NCI-H2196 (cell line): ENCODE data around the gene CNN2.
"Not testable (repeated sequence)": the region's sequence is repeated elsewhere in the genome, so short reads cannot be mapped to it uniquely, and the experiment has no call there.

Experiments used
- DNase-seq: peaks from one replicate; lab custom pipeline; 2025; ENCODE audit not compliant: unreplicated experiment; lab: John Stamatoyannopoulos, UW

Gene CNN2

DNA sequence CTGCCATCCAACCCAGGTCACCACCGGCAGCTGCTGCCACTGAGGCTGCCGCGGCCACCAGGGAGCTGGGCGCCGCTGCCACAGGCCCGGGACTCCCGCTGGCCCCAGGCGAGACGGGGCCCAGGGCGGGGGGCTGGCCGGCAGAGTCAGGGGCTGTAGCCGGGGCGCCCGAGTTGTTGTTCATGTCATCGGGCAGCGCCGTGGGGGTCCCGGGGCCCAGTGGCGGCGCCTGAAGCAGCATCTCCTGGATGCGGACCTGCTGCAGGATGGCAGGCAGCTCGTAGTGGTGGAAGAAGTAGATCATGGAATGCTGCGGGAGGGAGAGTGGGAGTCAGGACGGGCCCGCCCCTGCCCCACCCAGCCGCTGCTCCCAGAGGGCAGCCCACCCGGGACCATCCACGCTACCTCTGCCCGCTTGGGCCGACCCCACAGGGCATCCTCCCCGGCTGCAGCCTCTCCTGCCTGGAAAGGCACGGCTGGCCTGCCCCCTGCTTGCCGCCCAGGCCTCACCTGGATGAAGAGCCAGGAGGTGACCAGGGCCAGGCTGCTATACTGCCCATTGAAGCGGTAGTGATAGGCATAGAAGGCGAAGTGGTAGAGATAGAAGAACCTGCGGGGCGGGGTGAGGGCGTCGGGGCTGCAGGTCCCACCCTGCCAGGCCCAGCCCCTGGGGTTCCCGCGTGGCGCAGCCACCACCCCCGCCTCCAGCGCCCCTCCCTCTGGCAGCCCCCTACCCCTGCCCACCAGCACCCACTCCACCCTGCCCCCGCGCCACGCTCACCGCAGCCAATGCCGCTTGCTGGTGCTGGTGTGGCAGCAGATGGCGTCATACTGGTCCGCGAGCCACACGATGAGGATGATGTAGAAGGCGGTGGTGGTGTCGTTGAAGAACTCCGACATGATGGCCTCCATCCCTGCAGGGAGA, 15.6 kb upstream of the CNN2 start:
- no peak for DNase-seq

- DNase-seq = no peak
These were observed 14.5 kb upstream of the CNN2 start for GRCh38 chr19:1011831-1012333.

DNA sequence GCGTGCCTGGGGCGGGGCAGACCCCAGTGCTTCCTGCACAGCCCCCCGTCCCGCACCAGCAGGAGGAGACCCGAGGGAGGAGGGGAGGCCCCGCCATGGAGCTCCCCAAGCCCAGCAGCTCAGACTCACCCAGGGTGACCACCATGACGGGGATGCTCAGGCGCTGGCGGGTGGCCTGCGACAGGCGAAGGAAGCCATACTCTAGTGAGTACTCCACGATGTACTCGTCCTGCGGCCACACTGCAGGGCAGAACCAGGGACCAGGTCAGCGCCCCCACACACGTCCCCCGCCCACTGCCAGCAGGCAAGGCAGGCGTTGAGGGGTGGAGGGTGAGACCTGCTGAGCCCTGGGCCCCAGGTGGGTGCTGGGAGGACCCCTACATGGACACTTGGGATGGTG, 14.1 kb upstream of the CNN2 start:
- DNase-seq = no peak

DNA sequence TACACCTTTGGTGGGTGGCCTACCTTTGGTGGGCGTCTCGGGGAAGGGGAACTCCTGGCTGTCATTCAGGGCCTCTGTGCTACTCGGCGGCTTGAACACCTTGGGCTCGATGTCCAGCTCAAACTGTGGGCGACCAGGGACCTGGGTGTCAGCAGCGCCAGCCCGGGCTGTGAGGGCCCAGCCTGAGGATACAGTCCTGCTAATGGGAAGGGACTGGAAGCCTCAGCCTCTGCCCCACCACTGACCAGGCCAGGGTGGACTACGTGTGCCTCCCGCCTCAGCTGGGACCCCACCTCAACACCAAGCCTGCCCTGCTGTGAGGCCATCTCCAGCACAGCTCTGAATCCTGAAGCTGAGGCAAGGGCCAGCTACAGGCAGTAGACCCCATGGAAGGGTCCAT, 13.2 kb upstream of the CNN2 start:
- DNase-seq = no peak

- DNase-seq = no peak
These were observed 12.0 kb upstream of the CNN2 start for GRCh38 chr19:1014161-1015060.

DNA sequence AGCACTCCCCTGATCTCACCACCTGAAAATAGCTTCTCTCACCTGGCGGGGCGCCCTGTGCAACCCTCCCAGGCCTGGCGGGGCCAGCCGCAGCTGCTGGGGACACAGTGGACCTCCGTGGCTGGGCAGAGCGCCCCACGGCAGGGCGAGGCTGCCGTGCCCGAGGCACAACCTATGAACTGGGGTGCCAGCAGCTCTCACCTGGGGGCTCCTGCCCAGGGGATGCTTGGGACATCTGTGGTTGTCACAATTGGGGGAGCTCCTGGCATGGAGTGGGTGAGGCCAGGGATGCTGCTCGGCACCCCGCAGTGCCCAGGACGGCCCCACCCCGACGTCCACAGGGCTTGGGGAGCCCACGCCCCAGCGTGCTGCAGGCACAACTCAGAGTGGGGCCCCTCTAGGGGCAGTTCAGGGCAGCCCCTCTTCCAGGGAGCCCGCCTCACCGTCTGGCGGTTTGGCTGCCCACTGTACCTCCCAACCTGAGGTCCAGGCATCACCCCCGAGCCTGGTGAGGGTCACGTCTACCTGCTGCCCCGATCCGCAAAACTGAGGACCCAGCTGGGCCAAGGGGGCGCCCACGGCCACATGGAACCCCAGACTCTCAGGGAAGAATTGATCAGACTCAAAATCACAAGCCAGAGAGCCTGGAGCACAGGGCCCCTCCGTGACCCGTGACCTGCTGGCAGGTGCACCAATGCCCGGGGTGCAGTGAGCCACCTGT, 11.2 kb upstream of the CNN2 start:
- DNase-seq = no peak

- no peak for DNase-seq
These were observed 10.4 kb upstream of the CNN2 start for GRCh38 chr19:1015782-1016646.

GRCh38 chr19:1016647-1017114, 9.7 kb upstream of the CNN2 start:
- no peak for DNase-seq

- no peak for DNase-seq
These were observed 9.1 kb upstream of the CNN2 start for GRCh38 chr19:1017115-1017905.

- DNase-seq = no peak
These were observed 8.5 kb upstream of the CNN2 start for GRCh38 chr19:1017906-1018305.

DNA sequence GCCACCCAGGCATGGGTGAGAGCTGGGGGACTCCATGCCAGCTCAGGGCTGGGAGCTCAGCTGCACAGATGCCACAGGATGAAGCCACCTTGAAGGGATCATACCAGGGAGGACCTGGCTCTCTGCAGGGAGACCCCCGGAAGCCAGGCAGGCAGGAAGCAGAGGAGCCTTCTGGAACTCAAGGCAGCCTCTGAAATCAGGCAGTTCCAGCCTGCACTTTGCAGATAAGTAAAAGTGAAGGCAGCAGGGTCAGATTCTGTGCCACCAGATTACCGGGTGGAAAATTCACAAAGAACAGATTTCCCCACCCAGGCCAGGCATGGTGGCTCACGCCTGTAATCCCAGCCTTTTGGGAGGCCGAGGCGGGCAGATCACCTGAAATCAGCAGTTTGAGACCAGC, 8.0 kb upstream of the CNN2 start:
- DNase-seq = no peak

DNA sequence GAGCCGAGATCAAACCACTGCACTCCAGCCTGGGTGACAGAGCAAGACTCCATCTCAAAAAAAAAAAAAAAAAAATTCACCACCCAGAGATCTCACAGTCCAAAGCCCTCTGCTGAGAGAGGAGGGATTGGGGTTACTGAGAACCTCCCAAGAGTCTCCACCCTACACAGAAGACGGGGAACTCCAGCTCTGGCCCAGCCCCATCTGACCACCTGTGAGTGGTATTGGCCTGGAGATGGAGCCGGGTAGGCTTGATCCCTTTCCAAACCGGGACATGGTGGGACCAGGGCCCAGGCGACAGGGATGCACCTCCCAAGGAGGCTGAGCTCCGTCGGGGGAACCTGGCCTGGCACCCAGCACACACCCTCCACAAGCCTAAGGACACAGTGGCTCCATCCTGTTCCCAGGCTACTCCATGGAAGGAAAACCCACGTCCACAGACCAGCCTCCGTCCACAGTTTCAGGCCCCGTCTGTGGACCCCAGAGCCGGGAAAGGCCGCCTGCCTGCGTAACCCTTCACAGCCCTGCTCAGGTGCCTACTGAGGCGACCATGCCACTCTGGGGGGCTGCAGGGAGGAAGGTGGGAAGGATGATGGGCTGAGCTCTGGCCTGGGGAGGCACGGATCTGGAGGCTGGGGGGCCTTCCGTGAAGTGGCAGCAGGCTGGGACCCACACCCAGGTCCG, 7.3 kb upstream of the CNN2 start:
- no peak for DNase-seq

DNA sequence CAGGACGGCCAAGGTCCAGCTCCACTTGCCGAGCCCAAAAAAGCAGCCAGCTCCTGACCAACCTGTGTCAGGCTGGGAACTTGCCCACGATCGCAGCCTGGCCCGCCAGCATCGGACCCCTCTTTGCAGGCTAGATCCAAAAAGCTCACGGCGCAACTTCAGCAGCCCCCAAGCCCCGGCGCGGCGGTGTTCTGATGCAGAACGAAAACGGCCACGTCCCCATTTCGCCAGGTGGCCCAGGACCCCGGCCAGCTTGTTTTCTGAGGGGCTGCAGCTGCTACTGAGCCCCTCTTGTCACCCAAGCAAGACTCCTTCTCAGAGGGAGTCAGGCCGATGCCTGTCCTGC, 6.8 kb upstream of the CNN2 start:
- no peak for DNase-seq

DNA sequence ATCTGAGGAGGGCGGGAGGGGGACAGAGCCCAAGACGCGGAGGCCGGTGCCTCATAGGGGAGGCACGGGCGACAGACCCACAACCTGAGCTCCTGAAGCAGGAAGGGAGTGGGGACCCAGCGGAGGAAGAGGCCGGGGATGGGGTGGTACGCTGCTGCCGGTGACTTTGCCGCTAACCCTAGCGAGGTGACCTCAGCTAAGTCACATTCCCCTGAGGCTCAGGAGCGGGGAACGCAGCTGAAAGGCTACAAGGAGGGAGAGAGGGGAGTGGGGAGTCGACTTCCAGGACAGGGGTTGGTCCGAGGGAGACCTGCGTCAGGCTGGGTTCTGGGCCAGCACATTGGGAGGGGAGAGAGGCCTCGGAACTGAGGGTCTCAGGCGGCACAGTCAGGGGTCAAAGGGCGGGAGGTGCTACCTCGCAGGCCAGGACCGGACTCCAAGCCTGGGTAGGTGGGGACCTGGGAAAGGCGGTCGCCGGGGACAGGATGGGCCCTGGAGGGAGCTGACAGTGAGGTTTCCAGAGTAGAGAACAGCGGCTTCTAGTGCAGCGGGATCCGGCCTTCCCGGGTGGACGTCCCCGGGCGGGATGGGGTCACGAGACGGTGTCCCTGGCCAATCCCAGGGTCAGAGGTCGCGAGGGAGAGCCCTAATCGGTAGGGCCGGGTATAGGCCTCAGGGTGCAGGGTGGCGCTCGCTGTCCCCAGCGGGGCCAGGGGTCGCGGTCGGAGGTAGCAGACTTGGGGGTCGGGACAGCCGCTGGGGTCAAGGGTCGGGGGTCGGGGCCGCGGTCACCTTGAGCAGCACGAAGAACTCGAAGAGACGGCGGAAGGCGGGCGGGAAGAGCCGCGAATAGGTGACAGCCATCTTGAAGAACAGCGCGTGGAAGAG, 6.2 kb upstream of the CNN2 start:
- no peak for DNase-seq

GRCh38 chr19:1020868-1021425, 5.5 kb upstream of the CNN2 start, which contains the start of gene TMEM259:
Gene TMEM259, minus strand, starts transcription at chr19:1021123. Its CDS starts 127 bp downstream, at chr19:1020996.
- DNase-seq = peak; percentile 97

DNA sequence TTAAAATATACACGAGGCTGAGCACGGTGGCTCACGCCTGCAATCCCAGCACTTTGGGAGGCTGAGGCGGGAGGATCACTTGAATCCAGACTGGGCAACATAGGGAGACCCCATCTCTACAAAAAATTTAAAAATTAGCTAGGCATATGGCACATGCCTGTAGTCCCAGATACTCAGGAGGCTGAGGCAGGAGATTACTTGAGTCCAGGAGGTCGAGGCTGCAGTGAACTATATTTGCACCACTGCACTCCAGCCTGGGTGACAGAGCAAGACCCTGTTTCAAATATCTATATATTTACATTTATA, 2.6 kb upstream of the CNN2 start:
- not testable (repeated sequence) for DNase-seq

DNA sequence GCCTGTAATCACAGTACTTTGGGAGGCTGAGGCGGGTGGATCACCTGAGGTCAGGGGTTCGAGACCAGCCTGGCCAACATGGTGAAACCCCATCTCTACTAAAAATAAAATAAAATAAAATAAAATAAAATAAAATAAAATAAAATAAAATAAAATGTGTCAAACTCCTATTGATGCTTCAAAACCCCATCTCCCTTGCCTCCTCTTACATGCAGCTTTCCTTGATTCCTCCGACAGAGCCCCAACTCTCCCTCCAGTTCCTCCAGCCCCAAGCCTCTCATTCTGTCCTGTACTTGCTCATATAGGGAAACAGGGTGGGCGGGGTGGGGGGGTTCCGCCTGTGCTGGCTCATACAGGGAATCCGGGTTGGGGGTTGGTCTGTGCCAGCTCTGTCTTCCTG, 1.3 kb upstream of the CNN2 start:
- not testable (repeated sequence) for DNase-seq
